Sigmoid colon (tissue), 7 donors: ENCODE results near the gene SPRED2. TPM values are rescaled to one million over a fixed set of nuclear protein-coding genes. Genes with fewer than 3 reads are reported as not detected.
A peak's percentile ranks its signal among the peaks of the same experiment; 100 is the strongest.

Source experiments
- DNase-seq: peaks from one replicate; pipeline ENCODE4 v3.0.0-alpha.2; 2019
- H3K27ac ChIP-seq, 4 donors: fragments of 200-600 bp; sonication (generic); one replicate each; pipeline ENCODE4 v1.5.1; 2016 to 2019; ENCODE audit warnings: mild to moderate bottlenecking in 1 of 4
- H3K27me3 ChIP-seq, 3 donors: fragments of 200-600 bp; sonication (generic); one replicate each; pipeline ENCODE4 v1.5.1; 2019; ENCODE audit warnings: mild to moderate bottlenecking in 1 of 3
- H3K36me3 ChIP-seq, 4 donors: fragments of 200-600 bp; sonication (generic); one replicate each; pipeline ENCODE4 v1.5.1; 2016 to 2019
- H3K4me1 ChIP-seq, 4 donors: fragments of 200-600 bp; sonication (generic); one replicate each; pipeline ENCODE4 v1.5.1; 2017 to 2019
- H3K4me3 ChIP-seq, 4 donors: fragments of 200-600 bp; sonication (generic); one replicate each; pipeline ENCODE4 v1.5.1; 2017 to 2019; ENCODE audit warnings: mild to moderate bottlenecking in 2 of 4, moderate library complexity in 1 of 4
- H3K9me3 ChIP-seq, 4 donors: fragments of 200-600 bp in 3 of 4; sonication (generic) in 3 of 4; one replicate each; pipeline versions ENCODE4 v1.5.1 to v1.6.1; 2013 to 2019
- EP300 ChIP-seq, 4 donors: sonication (generic); formaldehyde crosslinking; IDR thresholded peaks; one replicate each; pipeline ENCODE4 v1.6.1; 2017; ENCODE audit warnings: antibody characterized with exemption in 4 of 4
- POLR2A ChIP-seq, 2 donors: fragments of 450-650 bp; IDR thresholded peaks; one replicate each; pipeline ENCODE4 v1.6.1; 2016; ENCODE audit warnings: antibody characterized with exemption in 2 of 2, mild to moderate bottlenecking in 2 of 2, moderate library complexity in 2 of 2
- POLR2AphosphoS5 ChIP-seq, 4 donors: sonication (generic); formaldehyde crosslinking; IDR thresholded peaks; one replicate each; pipeline ENCODE4 v1.6.1; 2017; ENCODE audit warnings: antibody characterized with exemption in 4 of 4
- WGBS, 2 donors: extraction: QIAGEN DNeasy Blood & Tissue Kit; methylation state at CpG; one replicate each; pipeline ENCODE4 v1.1.7; 2013; 5-methylcytosine and 5-hydroxymethylcytosine counted together
- intact Hi-C: fragments of 100-400 bp; cut with DNase I; formaldehyde crosslinking; loops from one replicate; pipeline ENCODE4 v1.15.1; 2023
- polyA plus RNA-seq, 3 donors: library from polyadenylated mRNA; stranded (reverse); fragments of 200-250 nt; gene quantifications; one replicate each; pipeline ENCODE4 v1.2.3, GENCODE V29; 2013
- total RNA-seq, 4 donors: library from RNA; depleted of rRNA; stranded (reverse); fragments of >200 nt; gene quantifications; one replicate each; pipeline ENCODE4 v1.1.0, GENCODE V29; 2016
- TF ChIP-seq, protein P1 (sequence below), 4 experiments: fragments of 450-650 bp in 3 of 4; fragments of 200-600 bp in 1 of 4; IDR thresholded peaks; one replicate each; pipeline ENCODE4 v1.5.1; 2016 to 2019; ENCODE audit warnings: antibody characterized with exemption in 4 of 4, mild to moderate bottlenecking in 3 of 4, moderate library complexity in 2 of 4
- donor health status: healthy with polysubstance abuse.
- donor health status: Bipolar disorder and iron deficiency.
- donor health status: healthy.

The SPRED2 gene
- total and polyA plus RNA-seq, 7 donors = 6.1 to 31.2 (median 13.0) TPM

DNA sequence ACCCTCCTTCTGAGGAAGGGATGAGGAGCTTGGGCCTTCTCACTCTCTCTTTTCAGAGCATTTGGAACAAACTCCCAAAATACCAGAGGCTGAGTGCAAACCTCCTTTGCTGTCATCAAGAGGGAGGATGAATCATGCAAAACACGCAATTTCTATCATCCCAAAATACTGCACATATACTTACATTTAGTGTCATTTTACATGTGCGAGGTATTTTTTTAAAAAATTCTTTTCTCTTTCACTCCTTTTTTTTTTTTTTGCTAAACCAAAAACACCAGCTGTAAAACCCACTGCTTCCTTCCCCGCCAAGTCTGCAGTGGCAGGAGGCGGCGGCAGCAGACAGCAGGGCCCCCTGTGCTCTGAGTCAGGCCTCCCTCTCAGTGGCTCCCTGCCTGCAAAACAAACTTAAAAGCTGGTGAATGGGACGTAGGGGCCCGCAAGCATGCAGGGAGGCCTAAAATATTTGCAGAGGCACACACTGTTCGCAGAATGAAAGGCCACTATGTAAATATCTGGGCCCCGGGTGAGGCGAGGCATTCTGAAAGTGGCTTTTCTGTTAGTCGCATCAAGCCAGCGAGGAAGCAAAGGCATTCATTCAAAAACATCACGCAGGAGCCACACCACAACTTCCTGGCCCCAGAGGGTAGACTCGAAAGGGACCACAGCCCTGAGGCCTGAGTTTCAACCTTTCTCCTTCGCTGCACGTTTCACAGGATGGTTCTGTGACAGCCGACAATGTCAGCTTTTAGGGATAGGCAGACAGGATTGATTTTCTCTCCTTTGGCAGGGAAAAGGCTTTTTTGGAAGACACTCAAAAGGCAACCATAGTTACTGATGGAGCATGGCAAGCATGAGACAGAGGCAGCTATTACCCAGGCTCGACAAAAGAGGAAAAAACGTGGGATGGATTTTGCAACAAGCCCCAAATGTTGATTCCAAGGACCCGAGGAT lies 131.4 kb downstream of the SPRED2 start:
- no peaks in the 10 kb centered on the region for H3K27me3 ChIP-seq
- intact Hi-C loops = no loop called here
- peak overlapping the region; percentile 55 to 77 (median 70) for H3K27ac ChIP-seq
- DNase-seq = no peak
- peak overlapping the region in 2 of 4 donors; percentile 4 to 14 for H3K4me3 ChIP-seq
- 28 to 67% methylated on average over 20 of the region's 20 CpGs for WGBS, 2 donors
- no peaks in the 10 kb centered on the region for H3K36me3 ChIP-seq
- no peaks in the 10 kb centered on the region for H3K9me3 ChIP-seq
- no peak for TF ChIP-seq POLR2AphosphoS5 (IDR thresholded peaks at IDR 0.05)
- no peak for TF ChIP-seq EP300 (IDR thresholded peaks at IDR 0.05)
- no peak for TF ChIP-seq POLR2A (IDR thresholded peaks at IDR 0.05)
- TF ChIP-seq, protein P1, sequence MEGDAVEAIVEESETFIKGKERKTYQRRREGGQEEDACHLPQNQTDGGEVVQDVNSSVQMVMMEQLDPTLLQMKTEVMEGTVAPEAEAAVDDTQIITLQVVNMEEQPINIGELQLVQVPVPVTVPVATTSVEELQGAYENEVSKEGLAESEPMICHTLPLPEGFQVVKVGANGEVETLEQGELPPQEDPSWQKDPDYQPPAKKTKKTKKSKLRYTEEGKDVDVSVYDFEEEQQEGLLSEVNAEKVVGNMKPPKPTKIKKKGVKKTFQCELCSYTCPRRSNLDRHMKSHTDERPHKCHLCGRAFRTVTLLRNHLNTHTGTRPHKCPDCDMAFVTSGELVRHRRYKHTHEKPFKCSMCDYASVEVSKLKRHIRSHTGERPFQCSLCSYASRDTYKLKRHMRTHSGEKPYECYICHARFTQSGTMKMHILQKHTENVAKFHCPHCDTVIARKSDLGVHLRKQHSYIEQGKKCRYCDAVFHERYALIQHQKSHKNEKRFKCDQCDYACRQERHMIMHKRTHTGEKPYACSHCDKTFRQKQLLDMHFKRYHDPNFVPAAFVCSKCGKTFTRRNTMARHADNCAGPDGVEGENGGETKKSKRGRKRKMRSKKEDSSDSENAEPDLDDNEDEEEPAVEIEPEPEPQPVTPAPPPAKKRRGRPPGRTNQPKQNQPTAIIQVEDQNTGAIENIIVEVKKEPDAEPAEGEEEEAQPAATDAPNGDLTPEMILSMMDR (IDR thresholded peaks at IDR 0.05) = no peak
- peaks cover 0 to 30% (median 21%) of the 10 kb centered on the region in 4 donors for H3K4me1 ChIP-seq

DNA sequence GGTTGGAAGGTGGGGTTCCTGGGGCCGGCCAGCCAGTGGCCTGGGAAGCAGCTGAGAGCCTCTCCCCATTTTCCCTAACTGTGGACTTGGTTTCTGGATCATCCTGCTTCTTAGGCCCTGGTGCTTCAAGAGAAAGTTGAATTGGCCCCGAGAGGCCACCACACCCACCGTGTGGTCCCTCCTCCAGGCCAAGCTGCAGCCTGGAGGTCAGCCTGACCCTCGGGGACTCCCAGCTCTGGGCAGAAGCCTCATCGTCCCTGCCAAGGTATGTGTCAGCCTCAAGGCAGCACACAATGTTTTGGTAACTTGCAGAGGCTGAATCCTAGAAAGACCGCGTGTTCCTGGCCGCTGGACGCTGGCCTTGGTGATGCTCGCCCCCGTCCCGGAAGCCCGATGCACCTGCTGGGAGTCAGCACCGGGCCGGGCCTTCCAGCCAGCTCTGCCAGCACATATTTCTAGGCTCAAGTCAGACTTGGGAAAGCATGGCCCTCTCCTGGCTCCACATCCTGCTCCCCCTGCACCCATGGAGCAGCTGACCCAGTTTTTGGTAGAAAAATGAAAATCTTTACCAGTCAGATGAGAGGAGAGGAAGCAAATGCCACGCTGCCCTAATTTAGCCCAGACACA lies 132.2 kb downstream of the SPRED2 start:
- Histone ChIP-seq H3K36me3 (no peaks in the 10 kb centered on the region), H3K27me3 (no peaks in the 10 kb centered on the region), H3K27ac (peak overlapping the region; percentile 55 to 77 (median 70)), H3K4me3 (no peak overlapping the region), H3K9me3 (no peaks in the 10 kb centered on the region), H3K4me1 (peaks cover 0 to 30% (median 21%) of the 10 kb centered on the region in 4 donors)
- 62 to 78% methylated on average over 16 of the region's 16 CpGs for WGBS, 2 donors
- DNase-seq = peak; percentile 96
- peak in 2 of 4 donors; percentile 29 to 34 for TF ChIP-seq EP300 (IDR thresholded peaks at IDR 0.05)
- TF ChIP-seq, protein P1 (IDR thresholded peaks at IDR 0.05) = no peak
- peak in 3 of 4 donors; percentile 54 to 81 (median 70) for TF ChIP-seq POLR2AphosphoS5 (IDR thresholded peaks at IDR 0.05)
- intact Hi-C loops = no loop called here

DNA sequence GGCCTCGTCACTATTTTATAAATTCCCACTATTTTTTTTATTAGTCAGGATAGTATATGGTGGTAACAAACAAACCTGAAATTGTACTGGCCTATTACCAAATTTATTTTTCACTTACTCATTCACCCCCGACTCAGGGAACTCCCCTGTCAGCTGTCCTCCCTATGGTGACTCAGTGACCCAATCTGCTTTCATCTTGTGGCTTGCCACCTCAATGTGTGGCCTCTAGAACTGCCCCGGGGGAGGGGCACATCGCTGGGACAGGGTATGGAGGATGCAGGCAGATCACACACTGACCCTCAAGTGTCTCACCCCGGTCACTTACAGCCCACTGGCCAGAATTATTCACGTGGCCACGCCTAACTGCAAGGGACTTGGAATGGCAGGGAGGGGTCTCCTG lies 133.2 kb downstream of the SPRED2 start:
- no peaks in the 10 kb centered on the region for H3K36me3 ChIP-seq
- 77 to 80% methylated on average over 7 of the region's 7 CpGs for WGBS, 2 donors
- peaks cover 0 to 30% (median 21%) of the 10 kb centered on the region in 4 donors for H3K4me1 ChIP-seq
- H3K4me3 ChIP-seq = no peak overlapping the region
- no peaks in the 10 kb centered on the region for H3K9me3 ChIP-seq
- H3K27me3 ChIP-seq = no peaks in the 10 kb centered on the region
- intact Hi-C loops = no loop called here
- no peak for DNase-seq
- H3K27ac ChIP-seq = peak overlapping the region; percentile 55 to 77 (median 70)
- TF ChIP-seq, protein P1 (IDR thresholded peaks at IDR 0.05) = no peak
- no peak for TF ChIP-seq POLR2AphosphoS5 (IDR thresholded peaks at IDR 0.05)
- TF ChIP-seq EP300 (IDR thresholded peaks at IDR 0.05) = no peak
- no peak for TF ChIP-seq POLR2A (IDR thresholded peaks at IDR 0.05)

DNA sequence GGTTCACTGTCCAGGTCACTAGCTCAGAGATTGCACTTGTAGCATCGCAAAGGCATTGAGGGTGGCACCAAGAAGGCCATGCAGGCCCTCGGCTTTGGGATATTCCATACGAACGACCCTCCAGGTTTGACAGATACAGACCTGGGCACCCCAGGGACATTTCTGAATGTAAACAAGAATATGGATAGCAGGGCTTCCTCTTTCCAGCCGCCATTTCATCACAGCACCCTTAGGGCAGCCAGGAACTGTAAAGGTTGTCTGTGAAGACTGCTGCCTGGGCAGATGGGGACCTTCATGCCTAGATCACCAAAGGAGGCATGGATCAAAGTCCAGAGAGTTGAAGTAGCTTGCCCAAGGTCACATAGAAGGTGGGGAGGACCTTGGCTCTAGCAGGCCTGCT lies 134.3 kb downstream of the SPRED2 start:
- H3K9me3 ChIP-seq = no peaks in the 10 kb centered on the region
- WGBS, 2 donors = 84 to 85% methylated on average over 5 of the region's 5 CpGs
- intact Hi-C loops = no loop called here
- H3K4me3 ChIP-seq = no peak overlapping the region
- H3K4me1 ChIP-seq = peaks cover 0 to 31% (median 21%) of the 10 kb centered on the region in 4 donors
- no peaks in the 10 kb centered on the region for H3K27me3 ChIP-seq
- TF ChIP-seq, protein P1 (IDR thresholded peaks at IDR 0.05) = no peak
- no peak for TF ChIP-seq POLR2AphosphoS5 (IDR thresholded peaks at IDR 0.05)
- no peak for TF ChIP-seq POLR2A (IDR thresholded peaks at IDR 0.05)
- no peak for TF ChIP-seq EP300 (IDR thresholded peaks at IDR 0.05)
- H3K27ac ChIP-seq = no peak overlapping the region
- H3K36me3 ChIP-seq = no peaks in the 10 kb centered on the region
- DNase-seq = no peak
